GM12878 (cell line): ENCODE measurements around the gene FOXB2. TPM values are rescaled to one million over a fixed set of nuclear protein-coding genes. Genes with fewer than 3 reads are reported as not detected.

Experiments used
- ATAC-seq: fragments of 200-7000 bp; cut with Tn5 transposase; 3 replicates; pipeline ENCODE4 v1.9.1; 2020; ENCODE audit warnings: mild to moderate bottlenecking, moderate library complexity
- BruUV-seq: library from RNA; stranded (reverse); fragments of 400-500 nt; replicated peaks from 2 replicates; lab custom pipeline; 2021; lab: Mats Ljungman, UMichigan
- CTCF ChIA-PET: fragments of 300-600 bp; sonication (Branson Sonifier 250); formaldehyde crosslinking; extraction: SDS; loops from one replicate; lab custom pipeline; 2021; ENCODE audit warnings: inconsistent platforms; lab: Yijun Ruan, JAX
- POLR2A ChIA-PET: fragments of 350-600 bp; formaldehyde crosslinking; extraction: SDS; loops from one replicate; lab custom pipeline; 2021; ENCODE audit warnings: inconsistent platforms; lab: Charles Lee
- RAD21 ChIA-PET: fragments of 300-600 bp; sonication (Branson Sonifier 250); formaldehyde crosslinking; loops from one replicate; lab custom pipeline; 2023; ENCODE audit warnings: antibody characterized with exemption; ENCODE audit not compliant: unreplicated experiment; lab: Charles Lee
- SMC1A ChIA-PET: fragments of 300-600 bp; sonication (Branson Sonifier 250); formaldehyde crosslinking; loops from one replicate; lab custom pipeline; 2023; ENCODE audit not compliant: unreplicated experiment, uncharacterized antibody; lab: Charles Lee
- DNase-seq: peaks from one replicate; pipeline ENCODE4 v3.0.0-alpha.2; 2011; ENCODE audit warnings: low read depth, low spot score
- FAIRE-seq: peaks from 3 replicates; lab custom pipeline; 2011; peaks lifted over from hg19 to GRCh38; lab: Jason Lieb, UNC
- H2AFZ ChIP-seq: 2 replicates; pipeline ENCODE4 v1.6.0; 2011; ENCODE audit warnings: low read depth, low read length, control low read depth; ENCODE audit not compliant: control insufficient read depth
- H3K27ac ChIP-seq: 2 replicates; pipeline ENCODE4 v1.5.1; 2011; ENCODE audit warnings: control low read depth; ENCODE audit not compliant: control insufficient read depth, insufficient read depth
- H3K27me3 ChIP-seq, 2 experiments: replicated peaks in 1 of 2; 2 replicates each; pipeline versions ENCODE4 v1.6.0 to v1.6.1; 2011; ENCODE audit warnings: low read length in 1 of 2; ENCODE audit not compliant: control insufficient read depth in 2 of 2, insufficient read depth in 2 of 2
- H3K36me3 ChIP-seq, 2 experiments: 2 replicates each; pipeline ENCODE4 v1.5.1; 2011; ENCODE audit warnings: low read length in 1 of 2; ENCODE audit not compliant: control insufficient read depth in 2 of 2, insufficient read depth in 2 of 2
- H3K4me1 ChIP-seq: 2 replicates; pipeline ENCODE4 v1.6.1; 2011; ENCODE audit warnings: mild to moderate bottlenecking, low read length, moderate library complexity, mixed read lengths; ENCODE audit not compliant: control insufficient read depth, insufficient read depth
- H3K4me2 ChIP-seq: 2 replicates; pipeline ENCODE4 v1.6.0; 2011; ENCODE audit warnings: control low read depth; ENCODE audit not compliant: control insufficient read depth, insufficient read depth
- H3K4me3 ChIP-seq: fragments of 200-600 bp; sonication (generic); 2 replicates; pipeline ENCODE4 v1.5.1; 2016
- H3K79me2 ChIP-seq: 2 replicates; pipeline ENCODE4 v1.6.0; 2011; ENCODE audit warnings: low read length; ENCODE audit not compliant: control insufficient read depth, insufficient read depth
- H3K9ac ChIP-seq: 2 replicates; pipeline ENCODE4 v1.8.0; 2011; ENCODE audit warnings: low read length, control low read depth, mixed read lengths; ENCODE audit not compliant: control insufficient read depth, insufficient read depth
- H3K9me3 ChIP-seq: replicated peaks from 3 replicates; pipeline ENCODE4 v1.5.1; 2011; ENCODE audit warnings: mild to moderate bottlenecking, low read length; ENCODE audit not compliant: control insufficient read depth, insufficient read depth
- H4K20me1 ChIP-seq: 2 replicates; pipeline ENCODE4 v1.6.0; 2011; ENCODE audit not compliant: control insufficient read depth, insufficient read depth
- BCL3 ChIP-seq: IDR thresholded peaks from 2 replicates; pipeline ENCODE4 v1.6.1; 2011; ENCODE audit warnings: borderline replicate concordance, low read depth, mild to moderate bottlenecking, moderate library complexity, low read length; ENCODE audit not compliant: insufficient read depth, poor library complexity, severe bottlenecking
- CUX1 ChIP-seq: IDR thresholded peaks from 2 replicates; pipeline ENCODE4 v1.6.1; 2012; ENCODE audit warnings: improper control_type of control experiment, low read depth, low read length; ENCODE audit not compliant: insufficient replicate concordance
- JUND ChIP-seq: IDR thresholded peaks from 2 replicates; pipeline ENCODE4 v1.6.1; 2012; ENCODE audit warnings: low read depth, mild to moderate bottlenecking, low read length, improper control_type of control experiment, moderate library complexity
- NFYB ChIP-seq: IDR thresholded peaks from 2 replicates; pipeline ENCODE4 v1.6.1; 2011; ENCODE audit warnings: low read depth, mild to moderate bottlenecking, low read length, improper control_type of control experiment, moderate library complexity; ENCODE audit not compliant: insufficient read depth
- ZBTB40 ChIP-seq: fragments of 450-650 bp; IDR thresholded peaks from 2 replicates; pipeline ENCODE4 v1.6.1; 2016; ENCODE audit warnings: mild to moderate bottlenecking, moderate library complexity, borderline replicate concordance
- WGBS: methylation state at CpG from one replicate; pipeline ENCODE4 v1.1.6; 2016; ENCODE audit warnings: low lambda C conversion rate; ENCODE audit not compliant: insufficient replicate concordance, insufficient coverage; ENCODE audit errors: missing lambda C conversion rate; 5-methylcytosine and 5-hydroxymethylcytosine counted together
- in situ Hi-C: fragments of 300-500 bp; cut with MboI; formaldehyde crosslinking; loops from 9 replicates; pipeline ENCODE4 v1.14.3; 2018; ENCODE audit warnings: mixed read lengths
- intact Hi-C: fragments of 100-400 bp; cut with micrococcal nuclease; formaldehyde crosslinking; loops from one replicate; pipeline ENCODE4 v1.14.2; 2022; ENCODE audit not compliant: unreplicated experiment
- polyA plus RNA-seq, 11 experiments: library from polyadenylated mRNA; depleted of rRNA in 4 of 11; unstranded in 6 of 11; stranded (reverse) in 5 of 11; fragments of >200 nt; fragmentation: Nextera tagmentation in 4 of 11; fragmentation: Illumina TruSeq in 1 of 11; extraction: Ambion mirVana in 4 of 11; extraction: Trizol in 1 of 11; gene quantifications; 1 replicate in 1 of 11; 2 replicates in 10 of 11; pipeline versions ENCODE4 v1.2.1 to v1.2.3, GENCODE V29; 2011 to 2016; ENCODE audit warnings: inconsistent platforms in 2 of 11, missing spikeins in 2 of 11, low read depth in 1 of 11
- total RNA-seq, 4 experiments: library from RNA; depleted of rRNA in 3 of 4; stranded (reverse); fragments of >200 nt in 3 of 4; fragmentation: Illumina TruSeq in 1 of 4; extraction: Trizol in 1 of 4; gene quantifications; 2 replicates each; pipeline versions ENCODE4 v1.2.1 to v1.2.3, GENCODE V29; 2013 to 2021
- TF ChIP-seq, protein P1 (sequence below): fragments of 450-650 bp; IDR thresholded peaks from 2 replicates; pipeline ENCODE4 v1.6.1; 2017; ENCODE audit warnings: antibody characterized with exemption, mild to moderate bottlenecking, moderate library complexity

FOXB2 gene
- total and polyA plus RNA-seq, 10 of the 15 experiments (the other 5 are each of a cell fraction or from before 2014, with no cell fraction given): not detected

GRCh38 chr9:77000330-77000729, 19.1 kb upstream of the FOXB2 start:
- Histone ChIP-seq H3K4me2 (no peak overlapping the region), H4K20me1 (no peaks in the 10 kb centered on the region), H2AFZ (no peak overlapping the region), H3K27me3 (no peaks in the 10 kb centered on the region; a peak in 1 of 4 replicates), H3K27ac (no peak overlapping the region), H3K4me1 (no peaks in the 10 kb centered on the region), H3K9ac (no peak overlapping the region), H3K4me3 (no peak overlapping the region), H3K9me3 (no peaks in the 10 kb centered on the region), H3K36me3 (no peaks in the 10 kb centered on the region), H3K79me2 (no peaks in the 10 kb centered on the region)
- TF ChIP-seq JUND (no peak), BCL3 (no peak), CUX1 (no peak), NFYB (no peak), ZBTB40 (no peak)
- TF ChIP-seq, protein P1, sequence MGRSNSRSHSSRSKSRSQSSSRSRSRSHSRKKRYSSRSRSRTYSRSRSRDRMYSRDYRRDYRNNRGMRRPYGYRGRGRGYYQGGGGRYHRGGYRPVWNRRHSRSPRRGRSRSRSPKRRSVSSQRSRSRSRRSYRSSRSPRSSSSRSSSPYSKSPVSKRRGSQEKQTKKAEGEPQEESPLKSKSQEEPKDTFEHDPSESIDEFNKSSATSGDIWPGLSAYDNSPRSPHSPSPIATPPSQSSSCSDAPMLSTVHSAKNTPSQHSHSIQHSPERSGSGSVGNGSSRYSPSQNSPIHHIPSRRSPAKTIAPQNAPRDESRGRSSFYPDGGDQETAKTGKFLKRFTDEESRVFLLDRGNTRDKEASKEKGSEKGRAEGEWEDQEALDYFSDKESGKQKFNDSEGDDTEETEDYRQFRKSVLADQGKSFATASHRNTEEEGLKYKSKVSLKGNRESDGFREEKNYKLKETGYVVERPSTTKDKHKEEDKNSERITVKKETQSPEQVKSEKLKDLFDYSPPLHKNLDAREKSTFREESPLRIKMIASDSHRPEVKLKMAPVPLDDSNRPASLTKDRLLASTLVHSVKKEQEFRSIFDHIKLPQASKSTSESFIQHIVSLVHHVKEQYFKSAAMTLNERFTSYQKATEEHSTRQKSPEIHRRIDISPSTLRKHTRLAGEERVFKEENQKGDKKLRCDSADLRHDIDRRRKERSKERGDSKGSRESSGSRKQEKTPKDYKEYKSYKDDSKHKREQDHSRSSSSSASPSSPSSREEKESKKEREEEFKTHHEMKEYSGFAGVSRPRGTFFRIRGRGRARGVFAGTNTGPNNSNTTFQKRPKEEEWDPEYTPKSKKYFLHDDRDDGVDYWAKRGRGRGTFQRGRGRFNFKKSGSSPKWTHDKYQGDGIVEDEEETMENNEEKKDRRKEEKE: no peak
- in situ Hi-C loops (no loop called here), intact Hi-C loops (no loop called here)
- ChIA-PET POLR2A (no interaction called here), RAD21 (no interaction called here), SMC1A (interaction anchor here (0.9 kb wide), 1 partner anchor 10 kb away, joined by 5 read pairs; no protein-coding TSS in a partner anchor), CTCF (interaction anchor here (1.3 to 6.2 kb wide), 2 partner anchors 189 to 206 kb away, joined by 3 to 56 read pairs; no protein-coding TSS in a partner anchor)
- FAIRE-seq (no peak), ATAC-seq (no peak), DNase-seq (no peak)
- BruUV-seq: no TSS peak
- 43% methylated on average over 6 of the region's 6 CpGs for WGBS
